Activated T-helper 1 cell treated with anti-CD3 and anti-CD28 coated beads, Interleukin-12 subunit alpha, Interleukin-12 subunit beta, Interleukin-2, Interleukin-4 antibody, amounts not matched to agents 30 ng/mL and 10 ng/mL and 1 ng/mL, durations not matched to agents 14 hours and 24 hours and 36 hours (primary cell): ENCODE data around the gene EPHA5. TPM values are rescaled to one million over a fixed set of nuclear protein-coding genes. Genes with fewer than 3 reads are reported as not detected.

ENCODE experiments used
- DNase-seq: peaks from one replicate; pipeline ENCODE4 v3.0.0; 2021; ENCODE audit warnings: low spot score
- H3K27ac Mint-ChIP-seq: one replicate; pipeline ENCODE4 v1.8.0; 2021; ENCODE audit warnings: mild to moderate bottlenecking, mixed read lengths
- H3K27me3 Mint-ChIP-seq: one replicate; pipeline ENCODE4 v1.8.0; 2022; ENCODE audit warnings: mild to moderate bottlenecking, moderate library complexity, mixed read lengths; ENCODE audit not compliant: insufficient read depth
- H3K36me3 Mint-ChIP-seq: one replicate; pipeline ENCODE4 v1.8.0; 2021; ENCODE audit warnings: low read depth, mixed read lengths
- H3K4me1 Mint-ChIP-seq: one replicate; pipeline ENCODE4 v1.8.0; 2021; ENCODE audit warnings: low read depth, mixed read lengths
- H3K4me3 Mint-ChIP-seq: one replicate; pipeline ENCODE4 v1.8.0; 2021; ENCODE audit warnings: mild to moderate bottlenecking, moderate library complexity, mixed read lengths
- H3K9me3 Mint-ChIP-seq: one replicate; pipeline ENCODE4 v1.8.0; 2021; ENCODE audit warnings: mixed read lengths
- intact Hi-C: fragments of 100-400 bp; cut with micrococcal nuclease; formaldehyde crosslinking; loops from one replicate; pipeline ENCODE4 v1.15.1; 2024
- total RNA-seq: library from RNA; stranded (reverse); gene quantifications from 2 replicates; pipeline ENCODE4 v1.2.3, GENCODE V29; 2022

The EPHA5 gene
- total RNA-seq, 1 donor from 2014 or later = not detected

- Mint-ChIP-seq H3K36me3 (no peaks in the 10 kb centered on the region), H3K9me3 (no peaks in the 10 kb centered on the region), H3K4me1 (no peaks in the 10 kb centered on the region), H3K27me3 (no peaks in the 10 kb centered on the region), H3K4me3 (no peak overlapping the region), H3K27ac (no peak overlapping the region)
- DNase-seq = no peak
- intact Hi-C loops = no loop called here
Measured at GRCh38 chr4:65656008-65656407, 14.3 kb downstream of the EPHA5 start.

GRCh38 chr4:65654976-65655375, 15.3 kb downstream of the EPHA5 start:
- H3K4me1 Mint-ChIP-seq = no peaks in the 10 kb centered on the region
- no peaks in the 10 kb centered on the region for H3K9me3 Mint-ChIP-seq
- intact Hi-C loops = loop anchor here (5.0 kb wide), 1 partner anchor 1693 kb away; no protein-coding TSS in a partner anchor
- no peaks in the 10 kb centered on the region for H3K36me3 Mint-ChIP-seq
- H3K27ac Mint-ChIP-seq = no peak overlapping the region
- H3K4me3 Mint-ChIP-seq = no peak overlapping the region
- DNase-seq = no peak
- H3K27me3 Mint-ChIP-seq = no peaks in the 10 kb centered on the region

- no peak overlapping the region for H3K27ac Mint-ChIP-seq
- intact Hi-C loops = loop anchor here (5.0 kb wide), 1 partner anchor 1692 kb away; no protein-coding TSS in a partner anchor
- H3K27me3 Mint-ChIP-seq = no peaks in the 10 kb centered on the region
- H3K4me1 Mint-ChIP-seq = no peaks in the 10 kb centered on the region
- no peaks in the 10 kb centered on the region for H3K9me3 Mint-ChIP-seq
- H3K36me3 Mint-ChIP-seq = no peaks in the 10 kb centered on the region
- DNase-seq = no peak
- no peak overlapping the region for H3K4me3 Mint-ChIP-seq
Measured at GRCh38 chr4:65653740-65654361, 16.4 kb downstream of the EPHA5 start.

- Mint-ChIP-seq H3K36me3 (no peaks in the 10 kb centered on the region), H3K27me3 (no peaks in the 10 kb centered on the region)
Measured at GRCh38 chr4:65651751-65652150, 18.5 kb downstream of the EPHA5 start.

GRCh38 chr4:65651031-65651430, 19.3 kb downstream of the EPHA5 start:
- H3K27me3 Mint-ChIP-seq = no peaks in the 10 kb centered on the region
- intact Hi-C loops = loop anchor here (5.0 kb wide), 1 partner anchor 1689 kb away; no protein-coding TSS in a partner anchor
- H3K36me3 Mint-ChIP-seq = no peaks in the 10 kb centered on the region
- no peak for DNase-seq
- no peak overlapping the region for H3K4me3 Mint-ChIP-seq
- no peaks in the 10 kb centered on the region for H3K9me3 Mint-ChIP-seq
- H3K27ac Mint-ChIP-seq = no peak overlapping the region
- H3K4me1 Mint-ChIP-seq = no peaks in the 10 kb centered on the region

More at GRCh38 chr4:65651751-65652150, 18.5 kb downstream of the EPHA5 start:
- intact Hi-C loops = loop anchor here (5.0 kb wide), 1 partner anchor 1689 kb away; no protein-coding TSS in a partner anchor
- no peaks in the 10 kb centered on the region for H3K9me3 Mint-ChIP-seq
- H3K27ac Mint-ChIP-seq = no peak overlapping the region
- DNase-seq = no peak
- no peaks in the 10 kb centered on the region for H3K4me1 Mint-ChIP-seq
- H3K4me3 Mint-ChIP-seq = no peak overlapping the region

GRCh38 chr4:65646136-65646535, 24.2 kb downstream of the EPHA5 start:
- H3K27me3 Mint-ChIP-seq = no peaks in the 10 kb centered on the region
- intact Hi-C loops = no loop called here
- H3K27ac Mint-ChIP-seq = no peak overlapping the region
- H3K4me3 Mint-ChIP-seq = no peak overlapping the region
- H3K36me3 Mint-ChIP-seq = no peaks in the 10 kb centered on the region
- no peaks in the 10 kb centered on the region for H3K9me3 Mint-ChIP-seq
- no peaks in the 10 kb centered on the region for H3K4me1 Mint-ChIP-seq
- no peak for DNase-seq

GRCh38 chr4:65645185-65645584, 25.1 kb downstream of the EPHA5 start:
- intact Hi-C loops = no loop called here
- no peak for DNase-seq
- Mint-ChIP-seq H3K27me3 (no peaks in the 10 kb centered on the region), H3K36me3 (no peaks in the 10 kb centered on the region), H3K4me1 (no peaks in the 10 kb centered on the region), H3K27ac (no peak overlapping the region), H3K4me3 (no peak overlapping the region), H3K9me3 (no peaks in the 10 kb centered on the region)

GRCh38 chr4:65635051-65635821, 35.1 kb downstream of the EPHA5 start:
- Mint-ChIP-seq H3K27me3 (no peaks in the 10 kb centered on the region), H3K4me1 (no peaks in the 10 kb centered on the region), H3K36me3 (no peaks in the 10 kb centered on the region), H3K4me3 (no peak overlapping the region), H3K9me3 (no peaks in the 10 kb centered on the region), H3K27ac (no peak overlapping the region)
- intact Hi-C loops = no loop called here
- no peak for DNase-seq

- intact Hi-C loops = no loop called here
- no peak overlapping the region for H3K4me3 Mint-ChIP-seq
- DNase-seq = no peak
- no peaks in the 10 kb centered on the region for H3K4me1 Mint-ChIP-seq
- H3K27ac Mint-ChIP-seq = no peak overlapping the region
- H3K27me3 Mint-ChIP-seq = no peaks in the 10 kb centered on the region
- H3K9me3 Mint-ChIP-seq = no peaks in the 10 kb centered on the region
- no peaks in the 10 kb centered on the region for H3K36me3 Mint-ChIP-seq
Measured at GRCh38 chr4:65624651-65625050, 45.6 kb downstream of the EPHA5 start.

- no peak for DNase-seq
- H3K27ac Mint-ChIP-seq = no peak overlapping the region
Measured at GRCh38 chr4:65623506-65623905, 46.8 kb downstream of the EPHA5 start.

GRCh38 chr4:65617416-65617815, 52.9 kb downstream of the EPHA5 start:
- no peak for DNase-seq
- no peaks in the 10 kb centered on the region for H3K9me3 Mint-ChIP-seq
- H3K27me3 Mint-ChIP-seq = no peaks in the 10 kb centered on the region
- no peak overlapping the region for H3K4me3 Mint-ChIP-seq
- intact Hi-C loops = no loop called here
- H3K27ac Mint-ChIP-seq = no peak overlapping the region
- H3K4me1 Mint-ChIP-seq = no peaks in the 10 kb centered on the region
- no peaks in the 10 kb centered on the region for H3K36me3 Mint-ChIP-seq

More at GRCh38 chr4:65623506-65623905, 46.8 kb downstream of the EPHA5 start:
- Mint-ChIP-seq H3K27me3 (no peaks in the 10 kb centered on the region), H3K36me3 (no peaks in the 10 kb centered on the region), H3K9me3 (no peaks in the 10 kb centered on the region), H3K4me1 (no peaks in the 10 kb centered on the region), H3K4me3 (no peak overlapping the region)
- intact Hi-C loops = no loop called here

- H3K4me1 Mint-ChIP-seq = no peaks in the 10 kb centered on the region
- H3K27me3 Mint-ChIP-seq = no peaks in the 10 kb centered on the region
- no peak overlapping the region for H3K4me3 Mint-ChIP-seq
- H3K36me3 Mint-ChIP-seq = no peaks in the 10 kb centered on the region
- no peak overlapping the region for H3K27ac Mint-ChIP-seq
- no peaks in the 10 kb centered on the region for H3K9me3 Mint-ChIP-seq
- intact Hi-C loops = no loop called here
- DNase-seq = no peak
Measured at GRCh38 chr4:65604515-65604914, 65.8 kb downstream of the EPHA5 start.

GRCh38 chr4:65600656-65601055, 69.6 kb downstream of the EPHA5 start:
- H3K4me1 Mint-ChIP-seq = no peaks in the 10 kb centered on the region
- intact Hi-C loops = no loop called here
- no peak for DNase-seq
- H3K27ac Mint-ChIP-seq = no peak overlapping the region
- H3K4me3 Mint-ChIP-seq = no peak overlapping the region
- no peaks in the 10 kb centered on the region for H3K9me3 Mint-ChIP-seq
- no peaks in the 10 kb centered on the region for H3K27me3 Mint-ChIP-seq
- H3K36me3 Mint-ChIP-seq = no peaks in the 10 kb centered on the region
